CD4-positive, alpha-beta T cell treated with Interleukin-12 subunit alpha and Interleukin-12 subunit beta, for 1 hour (primary cell): ENCODE measurements around the gene SNPH.
A peak's percentile ranks its signal among the peaks of the same experiment; 100 is the strongest.

Experiments
- DNase-seq: peaks from one replicate; pipeline ENCODE4 v3.0.0-alpha.2; 2020

Gene SNPH

DNA sequence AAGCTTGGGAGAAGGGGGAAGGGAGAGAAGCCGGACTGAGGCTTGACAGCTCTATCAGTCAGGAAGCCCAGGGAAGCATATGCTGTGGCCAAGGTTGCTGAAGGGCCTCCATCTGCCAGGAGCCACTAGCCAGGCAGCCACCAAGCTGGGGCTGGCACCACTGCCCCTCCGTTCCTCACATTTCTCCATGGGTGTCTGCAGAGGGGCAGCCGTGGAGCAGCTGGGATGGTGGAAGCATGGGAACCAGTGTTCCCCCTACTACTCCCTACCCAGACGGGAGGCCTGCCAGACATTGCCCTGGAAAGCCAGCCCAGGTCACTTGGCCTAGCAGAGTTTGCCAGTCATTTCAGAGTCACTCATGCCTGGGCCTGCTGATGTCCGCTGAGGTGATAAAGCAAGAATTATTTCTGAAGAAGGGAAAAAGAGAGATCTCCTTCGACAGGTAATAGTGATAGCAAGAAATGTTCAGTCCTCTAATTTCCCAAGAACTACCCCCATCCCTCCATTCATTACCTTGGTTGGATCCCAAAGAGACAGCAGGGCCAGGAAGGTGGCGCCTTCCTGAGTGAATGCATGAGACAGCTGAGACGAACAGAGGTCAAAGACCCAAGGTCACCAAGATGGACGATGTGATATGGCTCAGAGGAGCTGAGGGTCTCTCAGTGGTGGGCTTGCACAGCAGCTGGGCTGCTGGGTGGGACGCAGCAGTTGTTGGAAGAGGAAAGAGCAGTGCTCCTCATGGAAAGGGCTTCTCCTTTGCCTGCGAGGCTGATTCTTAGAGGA lies 21.9 kb downstream of the SNPH start:
- DNase-seq: no peak

DNA sequence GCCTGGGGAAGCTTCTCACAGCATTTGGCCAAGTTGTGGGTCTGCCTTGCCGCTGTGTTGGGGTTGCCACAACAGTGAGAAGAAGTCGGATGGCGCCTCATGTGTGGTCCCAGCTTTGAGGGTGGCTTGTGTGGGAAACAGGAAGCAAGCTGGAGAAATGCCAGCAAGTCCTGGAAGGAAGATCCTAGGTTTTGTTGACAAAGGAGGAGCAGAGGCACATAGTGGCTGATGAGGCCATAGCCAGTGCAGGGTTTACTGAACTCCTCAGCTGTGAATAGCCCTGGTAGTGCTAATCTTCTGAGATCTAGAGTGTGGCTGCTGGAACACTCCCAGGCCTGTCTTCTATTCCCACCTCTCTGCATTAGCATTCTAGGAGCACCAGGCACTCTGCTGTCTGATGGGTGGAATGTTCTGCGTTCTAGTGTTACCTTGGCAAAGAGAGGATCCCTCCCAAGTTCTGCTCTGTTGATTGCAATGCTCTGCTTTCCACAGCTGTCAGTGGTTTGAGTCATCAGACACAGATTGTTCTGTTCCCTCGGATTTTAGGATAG lies 25.2 kb downstream of the SNPH start:
- DNase-seq: no peak

DNA sequence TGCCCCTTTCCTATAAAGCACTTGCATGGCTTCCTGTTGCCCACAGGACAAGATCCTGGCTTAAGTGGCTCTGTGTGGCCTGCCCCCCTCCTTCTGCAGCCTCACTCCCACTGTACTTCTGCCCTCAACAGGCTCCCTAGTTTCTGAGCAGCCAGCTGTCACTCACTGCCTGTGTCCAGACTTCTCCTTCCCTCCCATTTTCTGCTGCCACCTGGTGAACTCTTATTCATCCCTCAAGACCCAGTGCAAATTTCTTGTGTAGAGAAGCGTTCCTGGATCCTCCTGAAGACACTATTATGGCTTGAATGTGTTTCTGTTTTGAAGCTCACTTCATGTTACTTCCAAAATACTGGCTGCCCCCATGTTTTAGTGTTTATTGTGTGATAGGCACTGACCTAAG lies 26.5 kb downstream of the SNPH start:
- no peak for DNase-seq

DNA sequence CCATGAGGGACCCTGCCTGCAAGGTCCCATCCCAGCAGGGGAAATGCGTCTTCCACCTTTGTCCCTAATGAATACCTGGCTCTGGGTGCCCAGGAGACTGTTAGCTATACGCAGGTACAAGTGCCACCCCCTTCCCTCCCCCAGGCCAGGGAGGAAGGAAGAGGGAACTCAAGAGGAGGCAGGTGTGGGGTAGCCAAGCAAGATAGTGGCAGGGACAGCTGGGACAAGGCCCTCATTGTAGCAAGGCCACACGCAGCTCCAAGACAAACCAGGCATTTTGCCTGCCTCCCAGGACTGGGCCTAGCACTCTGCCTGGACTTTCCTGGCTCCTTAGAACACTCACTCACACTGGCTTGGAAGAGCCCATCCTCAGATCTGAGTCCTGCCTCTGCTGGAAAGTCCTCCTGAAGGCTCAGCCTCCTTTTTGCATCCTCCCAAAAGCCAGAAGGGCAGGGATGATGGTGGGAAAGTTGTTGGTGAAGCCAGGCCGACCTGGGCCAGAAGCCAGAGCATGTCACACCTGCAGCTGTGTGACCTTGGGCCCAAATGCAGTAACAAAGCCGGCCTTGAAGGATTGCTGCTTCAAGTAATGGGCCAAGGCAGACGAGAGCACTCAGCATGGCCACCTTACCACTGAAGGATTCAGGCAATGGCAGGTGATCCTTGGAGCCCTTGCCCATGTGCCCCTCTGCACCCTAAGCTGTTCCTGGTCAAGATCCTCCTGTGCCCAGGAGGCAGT lies 27.7 kb downstream of the SNPH start:
- DNase-seq: no peak

DNA sequence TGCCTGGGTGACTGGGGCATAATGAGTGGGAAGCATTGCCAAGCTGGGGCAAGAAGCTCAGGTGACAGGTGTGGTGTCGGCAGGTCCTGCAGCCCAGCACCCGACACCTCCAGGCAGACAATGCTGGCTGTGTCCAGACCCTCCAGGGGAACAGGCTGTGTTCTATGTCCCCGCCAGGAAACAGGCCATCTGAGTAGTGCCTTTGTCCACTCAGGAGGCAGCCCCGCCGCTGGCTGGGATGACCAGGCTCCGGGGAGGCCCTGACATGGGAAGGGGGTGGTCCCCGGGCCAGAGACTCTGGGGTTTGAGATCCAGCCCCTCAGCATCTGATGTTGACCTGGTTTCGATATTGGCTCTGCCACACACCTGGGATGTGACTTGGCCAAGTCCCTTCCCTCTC lies 28.4 kb downstream of the SNPH start:
- DNase-seq: no peak

DNA sequence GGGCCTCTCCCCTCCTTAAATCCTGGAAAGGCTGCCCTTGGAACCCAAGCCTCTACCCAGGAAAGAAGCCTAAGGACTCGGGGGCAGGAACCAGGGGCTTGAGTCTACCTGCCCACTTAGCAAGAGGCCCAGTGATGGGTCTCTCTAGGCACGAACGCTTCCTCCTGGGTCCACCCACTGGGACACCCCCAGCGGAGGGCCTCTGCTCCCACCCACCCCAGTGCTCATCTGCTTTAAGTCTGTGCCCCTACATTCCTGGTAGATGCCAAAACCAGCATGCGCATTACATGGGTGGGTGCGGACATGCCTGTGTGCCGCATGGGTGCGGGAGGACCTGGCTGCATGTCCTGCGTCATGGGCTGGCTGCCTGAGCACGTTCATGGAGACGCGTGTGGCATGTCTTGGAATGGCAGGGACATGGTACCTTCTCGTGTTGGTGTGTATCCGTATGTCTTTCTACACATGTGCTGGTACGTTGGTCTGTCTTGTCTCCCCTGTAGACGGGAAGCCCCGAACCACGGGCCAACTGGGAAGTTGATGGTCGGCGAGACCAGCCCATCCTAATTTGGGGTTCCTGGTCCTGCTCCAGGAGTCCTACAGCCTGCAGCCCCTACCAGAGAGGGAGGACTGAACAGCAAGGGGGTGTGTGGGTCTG lies 29.3 kb downstream of the SNPH start:
- no peak for DNase-seq

DNA sequence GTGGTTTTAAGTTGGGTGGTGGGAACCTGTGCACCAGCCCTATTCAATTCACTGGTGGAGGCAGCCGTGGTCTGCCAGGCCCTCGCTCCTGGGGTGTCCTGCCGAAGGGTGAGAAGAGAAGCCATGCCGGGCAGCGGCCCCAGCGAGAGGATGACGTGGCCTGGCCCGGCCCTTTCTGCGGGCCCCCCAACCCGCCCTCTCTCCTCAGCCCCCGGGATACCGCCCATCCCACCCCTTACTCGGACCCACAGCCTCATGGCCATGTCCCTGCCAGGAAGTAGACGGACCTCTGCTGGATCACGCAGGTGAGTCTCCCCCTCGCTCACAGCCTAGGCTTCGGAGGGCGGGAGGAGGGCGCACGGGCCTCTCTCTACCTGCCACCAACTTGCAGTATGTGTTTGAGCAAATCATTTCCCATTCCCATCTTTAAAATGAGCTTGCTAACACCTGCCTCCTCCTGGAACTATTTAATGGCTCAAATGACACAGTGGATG lies 30.1 kb downstream of the SNPH start:
- DNase-seq: no peak

DNA sequence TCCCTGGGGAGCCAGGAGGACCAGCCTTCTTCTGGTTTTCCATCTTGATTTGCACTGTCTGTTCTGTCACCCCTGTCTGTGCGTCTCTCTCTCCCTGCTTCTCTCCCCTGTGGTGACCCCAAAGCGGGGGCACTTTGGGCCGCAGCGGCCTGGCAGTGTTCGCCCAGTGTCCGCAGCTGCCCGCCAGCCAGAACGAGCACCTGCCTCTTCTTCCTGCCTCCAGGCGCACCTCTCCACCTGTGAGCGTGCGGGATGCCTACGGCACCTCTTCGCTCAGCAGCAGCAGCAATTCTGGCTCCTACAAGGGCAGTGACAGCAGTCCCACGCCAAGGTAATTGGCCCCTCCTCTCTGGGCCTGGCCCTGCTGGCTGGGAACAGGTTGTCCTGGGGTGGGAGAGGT lies 30.8 kb downstream of the SNPH start:
- no peak for DNase-seq

DNA sequence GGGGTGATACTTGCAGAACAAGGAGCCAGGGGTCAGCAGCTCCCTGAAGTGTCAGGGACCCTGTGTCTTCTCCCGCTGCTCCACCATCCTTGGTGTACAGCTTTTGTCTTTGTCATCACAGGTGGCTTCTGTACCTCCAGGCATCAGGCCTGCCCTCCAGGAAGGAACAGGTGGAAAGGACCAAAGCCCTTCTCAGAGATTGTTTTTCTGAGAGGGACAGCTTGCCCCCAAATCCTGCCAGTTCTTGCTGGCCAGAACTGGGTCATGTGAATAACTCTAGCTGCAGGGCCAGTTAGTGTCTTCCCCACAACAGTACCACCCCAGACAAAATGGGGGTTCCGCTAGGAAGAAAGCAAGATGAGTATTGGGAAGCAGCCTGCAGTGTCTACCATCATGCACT lies 31.4 kb downstream of the SNPH start:
- DNase-seq: no peak

DNA sequence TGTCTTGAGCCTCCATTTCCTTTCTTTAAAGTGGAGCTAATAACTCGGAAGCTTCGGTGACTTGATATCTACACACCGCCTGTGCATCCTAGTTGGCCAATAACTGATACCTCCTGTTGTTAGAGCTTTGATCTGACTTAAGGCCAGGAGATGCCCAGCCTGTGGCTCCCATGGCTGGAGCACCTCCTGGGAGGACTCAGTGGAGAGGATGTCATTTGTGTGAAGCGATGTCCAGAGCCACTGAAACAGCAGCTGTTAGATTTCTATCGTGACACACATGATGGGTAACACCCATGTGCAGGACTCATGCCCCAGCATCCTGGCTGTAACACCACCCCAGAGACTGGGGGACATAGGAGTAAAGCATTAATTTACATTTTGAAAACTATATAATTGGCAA lies 32.1 kb downstream of the SNPH start:
- DNase-seq: no peak

DNA sequence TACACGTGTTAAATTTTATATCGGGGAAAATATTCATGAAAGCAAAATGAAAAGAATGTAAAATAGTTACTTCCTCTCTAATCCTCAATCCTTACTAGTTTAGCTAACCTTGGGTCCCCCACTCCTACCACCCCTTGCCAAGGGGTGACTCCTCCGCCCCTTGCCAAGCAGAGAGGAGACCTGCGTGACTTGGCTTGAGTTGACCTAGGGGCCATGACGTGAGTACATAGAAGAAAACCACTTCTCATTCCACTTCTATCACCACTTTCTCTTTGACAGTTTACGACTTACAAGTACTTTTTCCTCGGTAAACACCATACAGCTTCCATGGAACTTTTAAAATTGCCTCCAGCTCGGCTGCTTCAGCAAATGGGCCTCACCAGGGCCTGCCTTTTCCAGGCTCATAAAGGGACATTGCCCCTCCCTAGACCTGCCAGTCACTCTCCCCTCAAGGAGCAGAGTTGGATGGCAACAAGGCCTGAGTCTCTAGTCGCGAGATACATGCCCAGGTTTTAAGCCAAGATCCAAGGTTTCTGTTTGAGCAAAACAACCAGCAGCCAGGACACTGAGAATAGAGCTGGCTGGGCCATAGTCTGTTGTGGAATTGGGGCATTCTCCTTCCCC lies 32.9 kb downstream of the SNPH start:
- DNase-seq: no peak

DNA sequence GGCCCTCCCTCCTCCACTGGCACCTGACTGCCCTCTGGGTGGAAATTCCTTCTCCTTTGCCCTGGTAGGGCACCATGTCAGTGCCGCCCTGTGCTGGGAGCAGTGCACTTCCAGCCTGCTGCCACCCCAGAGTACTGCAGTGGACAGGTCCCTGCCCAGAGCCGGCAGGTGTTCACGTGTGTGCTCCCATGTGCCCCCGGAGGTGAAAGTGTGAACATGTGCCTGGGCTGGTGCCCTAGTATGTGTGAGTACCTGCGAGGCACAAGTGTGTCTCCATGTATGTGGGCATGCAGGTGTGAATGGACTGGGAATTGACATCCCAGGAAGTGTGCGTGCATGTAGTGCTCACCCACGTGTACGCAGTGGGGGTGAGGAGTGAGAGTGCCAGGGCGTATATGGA lies 33.4 kb downstream of the SNPH start:
- DNase-seq: peak; percentile 33

DNA sequence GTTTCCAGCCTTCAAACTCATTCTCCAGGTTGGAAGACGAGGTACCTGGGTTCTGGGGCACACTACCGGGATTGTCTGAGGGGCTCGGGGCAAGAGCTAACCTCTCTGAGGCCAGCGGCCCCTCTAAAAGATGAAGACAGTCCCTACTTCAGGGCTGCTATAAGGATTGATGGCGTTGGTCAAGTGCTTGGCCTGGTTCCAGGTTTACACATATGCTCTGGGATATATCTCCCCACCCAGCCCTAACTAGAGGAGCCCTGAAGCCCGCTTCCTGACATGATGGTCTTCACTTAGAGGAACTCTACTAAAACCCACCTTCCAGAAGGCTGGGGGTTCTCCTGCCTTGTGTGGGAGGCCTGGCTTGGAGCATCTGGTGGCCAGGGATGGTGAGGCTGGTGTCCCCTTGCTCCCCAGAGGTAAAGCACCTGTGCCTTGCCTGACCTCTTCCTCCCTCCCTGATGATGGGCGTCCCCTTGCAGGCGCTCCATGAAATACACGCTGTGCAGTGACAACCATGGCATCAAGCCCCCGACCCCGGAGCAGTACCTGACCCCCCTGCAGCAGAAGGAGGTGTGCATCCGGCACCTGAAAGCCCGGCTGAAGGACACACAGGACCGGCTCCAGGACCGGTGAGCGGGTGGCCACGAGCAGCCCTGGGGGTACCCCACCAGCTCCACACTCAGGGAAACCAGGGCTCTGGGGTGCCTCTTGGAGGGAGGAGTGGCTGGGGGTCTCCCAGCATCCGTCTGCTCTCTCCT lies 34.2 kb downstream of the SNPH start:
- no peak for DNase-seq

DNA sequence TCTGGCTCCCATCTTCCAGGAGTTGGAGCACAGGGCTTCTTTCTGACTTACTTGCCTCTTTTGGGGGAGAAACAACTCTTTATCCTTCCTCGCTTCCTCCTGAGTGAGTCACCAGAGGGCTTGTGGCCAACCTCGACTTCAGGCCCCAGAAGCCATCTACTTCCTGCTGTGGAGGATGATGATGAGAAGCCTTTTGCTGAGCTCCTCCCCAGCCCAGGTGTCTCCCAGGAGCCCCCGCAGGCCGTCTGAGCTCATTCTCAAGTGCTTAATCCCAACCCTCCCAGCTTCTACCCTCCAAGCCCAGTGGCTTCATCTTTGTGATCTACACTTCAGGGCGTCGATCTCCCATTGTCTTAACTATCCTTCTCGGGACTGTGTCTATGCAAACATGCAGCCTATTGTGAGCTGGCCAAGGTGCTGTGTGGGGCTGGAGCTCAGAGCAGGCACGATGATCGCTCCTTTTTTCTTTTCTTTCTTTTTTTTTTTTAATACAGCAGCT lies 35.0 kb downstream of the SNPH start:
- peak; percentile 47 for DNase-seq

DNA sequence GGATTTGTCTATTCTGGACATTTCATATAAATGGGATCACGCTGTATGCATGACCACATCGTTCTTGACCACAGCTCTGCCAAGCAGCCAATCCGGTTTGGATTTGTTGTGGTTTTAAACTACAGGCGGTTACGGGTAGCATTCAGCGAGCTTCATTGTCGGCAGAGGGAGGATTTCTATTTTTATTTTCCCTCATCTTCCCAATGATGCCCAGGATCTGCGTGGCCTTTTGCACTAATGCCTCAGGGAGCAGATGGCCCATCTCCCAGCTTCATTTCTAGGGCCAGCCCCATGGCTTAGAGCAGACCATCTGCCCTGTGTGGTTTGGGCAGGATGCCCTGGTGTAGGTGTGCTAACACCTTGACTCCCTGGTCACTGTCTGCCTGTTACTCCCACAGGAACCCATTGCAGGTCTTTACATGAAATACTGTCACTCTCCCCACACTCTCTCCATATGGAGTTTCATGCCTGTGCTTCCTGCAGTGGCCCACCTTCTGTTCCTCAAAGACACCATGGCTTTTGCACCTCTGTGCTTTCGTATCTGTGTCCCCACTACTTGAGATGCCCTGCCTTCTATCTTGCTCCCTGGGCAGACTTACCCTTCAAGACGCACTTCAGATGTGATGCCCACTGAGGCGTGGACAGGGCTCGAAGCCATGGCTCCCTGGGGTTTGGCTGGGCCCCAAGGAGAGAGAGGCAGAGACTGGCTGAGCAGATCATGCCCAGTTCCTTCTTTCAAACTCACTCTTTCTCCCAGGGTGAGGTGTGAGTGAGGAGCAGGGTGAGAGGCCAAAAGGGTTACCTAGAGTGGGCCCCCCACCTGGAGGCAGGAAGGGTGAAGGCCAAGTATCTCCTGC lies 36.8 kb downstream of the SNPH start:
- no peak for DNase-seq

DNA sequence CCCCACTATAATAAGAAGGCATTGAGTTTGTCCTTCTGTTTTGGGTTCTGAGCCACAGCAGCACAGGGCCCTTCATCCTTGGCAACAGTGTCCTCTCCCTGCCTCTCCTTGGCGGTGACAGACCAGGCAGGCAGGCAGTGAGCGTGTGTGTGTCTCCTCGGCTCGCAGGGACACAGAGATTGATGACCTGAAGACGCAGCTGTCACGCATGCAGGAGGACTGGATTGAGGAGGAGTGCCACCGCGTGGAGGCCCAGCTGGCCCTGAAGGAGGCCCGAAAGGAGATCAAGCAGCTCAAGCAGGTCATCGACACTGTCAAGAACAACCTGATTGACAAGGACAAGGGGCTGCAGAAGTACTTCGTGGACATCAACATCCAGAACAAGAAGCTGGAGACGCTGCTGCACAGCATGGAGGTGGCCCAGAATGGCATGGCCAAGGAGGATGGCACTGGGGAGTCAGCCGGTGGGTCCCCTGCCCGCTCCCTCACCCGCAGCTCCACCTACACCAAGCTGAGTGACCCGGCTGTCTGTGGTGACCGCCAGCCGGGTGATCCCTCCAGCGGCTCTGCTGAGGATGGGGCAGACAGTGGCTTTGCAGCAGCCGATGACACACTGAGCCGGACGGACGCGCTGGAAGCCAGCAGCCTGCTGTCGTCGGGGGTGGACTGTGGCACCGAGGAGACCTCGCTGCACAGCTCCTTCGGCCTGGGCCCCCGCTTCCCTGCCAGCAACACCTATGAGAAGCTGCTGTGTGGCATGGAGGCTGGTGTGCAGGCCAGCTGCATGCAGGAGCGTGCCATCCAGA lies 38.8 kb downstream of the SNPH start:
- no peak for DNase-seq

DNA sequence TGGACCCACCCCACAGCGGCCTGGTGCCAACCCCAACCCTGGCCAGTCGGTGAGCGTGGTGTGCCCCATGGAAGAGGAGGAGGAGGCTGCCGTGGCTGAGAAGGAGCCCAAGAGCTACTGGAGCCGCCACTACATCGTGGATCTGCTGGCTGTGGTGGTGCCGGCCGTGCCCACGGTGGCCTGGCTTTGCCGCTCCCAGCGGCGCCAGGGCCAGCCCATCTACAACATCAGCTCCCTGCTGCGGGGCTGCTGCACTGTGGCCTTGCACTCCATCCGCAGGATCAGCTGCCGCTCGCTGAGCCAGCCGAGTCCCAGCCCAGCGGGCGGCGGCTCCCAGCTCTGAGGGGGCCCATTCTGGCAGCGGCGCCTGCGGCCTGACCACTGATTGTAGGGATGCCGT lies 39.6 kb downstream of the SNPH start:
- no peak for DNase-seq

DNA sequence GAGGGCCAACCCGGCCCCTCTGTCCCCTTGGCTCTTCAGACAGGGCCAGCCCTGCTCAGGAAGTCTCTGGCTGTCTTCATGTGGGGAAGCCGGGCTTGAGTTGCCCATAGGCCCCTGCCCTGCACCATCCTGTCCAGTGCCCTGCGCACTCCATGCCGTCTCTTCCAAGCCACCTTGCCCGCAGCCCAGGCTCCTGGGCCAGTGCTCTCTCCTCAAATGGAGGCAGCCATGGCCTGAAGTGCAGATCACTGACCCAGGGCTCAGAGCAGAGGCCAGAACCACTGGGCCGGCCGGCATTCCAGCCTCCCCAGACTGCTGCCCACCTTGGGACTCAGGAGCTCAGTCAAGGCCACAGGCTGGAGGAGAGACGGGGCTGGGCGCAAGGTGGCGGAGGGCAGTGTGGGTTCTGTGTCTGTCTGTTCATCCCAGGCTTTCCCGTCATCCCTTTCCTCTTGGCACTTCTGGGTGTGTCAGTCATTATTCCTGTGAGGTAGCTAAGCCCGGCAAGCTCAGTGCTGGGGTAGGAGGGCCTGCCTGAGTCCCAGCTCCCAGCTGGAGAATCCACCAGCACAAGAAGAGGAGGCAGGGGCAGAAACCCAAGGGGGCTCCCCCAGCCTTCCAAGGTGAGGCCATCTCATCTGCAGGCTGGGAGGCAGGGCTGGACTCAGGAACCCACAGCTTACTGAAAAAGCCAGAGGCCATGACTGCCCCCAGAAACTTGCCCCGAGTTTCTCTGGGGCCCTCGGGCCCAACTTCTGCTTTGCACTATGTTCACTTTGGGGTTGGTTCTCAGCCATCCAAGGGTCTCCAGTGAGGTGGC lies 40.4 kb downstream of the SNPH start:
- DNase-seq: no peak

DNA sequence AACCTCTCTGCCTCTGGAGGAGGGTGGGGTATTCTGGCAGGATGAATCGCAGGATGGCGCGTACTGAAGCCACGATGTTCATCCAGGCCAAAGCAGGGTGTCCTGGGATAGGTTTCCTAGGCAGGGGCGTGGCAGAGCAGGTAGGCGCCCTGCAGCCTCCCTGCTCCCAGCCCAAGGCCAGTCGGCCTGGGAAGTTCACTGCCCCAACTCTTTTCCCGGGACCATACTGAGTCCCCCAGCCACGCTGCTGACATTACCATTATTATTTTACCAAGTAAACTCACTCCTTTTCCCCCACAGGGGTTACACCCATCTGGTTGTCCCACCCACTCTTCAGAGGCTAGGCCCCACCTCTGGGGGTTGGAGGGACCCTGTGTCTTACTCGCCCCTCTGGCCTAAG lies 41.1 kb downstream of the SNPH start:
- DNase-seq: no peak
